ENCODE results near the gene SLC1A1. TPM values are rescaled to one million over a fixed set of nuclear protein-coding genes. Genes with fewer than 3 reads are reported as not detected.

SLC1A1 gene
- total RNA-seq, 2 experiments from 2014 or later, result not detected

DNA sequence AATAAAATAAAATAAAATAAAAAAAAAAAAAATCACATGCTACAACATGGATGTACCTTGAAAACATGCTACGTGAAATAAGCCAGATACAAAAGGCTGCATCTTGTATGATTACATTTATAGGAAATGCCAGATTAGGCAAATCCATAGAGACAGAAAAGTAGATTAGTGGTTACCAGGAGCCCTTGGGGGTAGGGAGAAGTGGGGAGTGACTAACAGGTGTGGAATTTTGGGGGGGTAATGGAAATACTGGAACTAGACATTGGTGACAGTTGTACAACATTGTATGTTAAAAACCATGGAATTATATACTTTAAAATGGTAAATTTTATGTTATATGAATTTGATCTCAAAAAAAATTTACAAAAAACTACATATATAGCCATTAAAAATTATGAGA is 47.3 kb downstream of the SLC1A1 start:
- Histone ChIP-seq H3K79me2 (ENCODE audit: insufficient read depth, low read depth, low read length) (no peaks in the 10 kb centered on the region), H3K27ac (ENCODE audit: low read depth, low read length, poor library complexity, severe bottlenecking) (no peak overlapping the region), H2AFZ (ENCODE audit: low read length) (no peak overlapping the region), H3K4me1 (ENCODE audit: insufficient read depth, low read length, poor library complexity, severe bottlenecking) (no peaks in the 10 kb centered on the region), H3K4me2 (ENCODE audit: low read length) (no peak overlapping the region), H3K4me3 (ENCODE audit: low read depth, low read length, poor library complexity, severe bottlenecking) (no peak overlapping the region), H3K9me2 (ENCODE audit: insufficient read depth, low read length) (no peaks in the 10 kb centered on the region), H3K9me3 (ENCODE audit: low read length) (no peaks in the 10 kb centered on the region), H4K20me1 (ENCODE audit: insufficient read depth, low read length) (no peaks in the 10 kb centered on the region), H3K36me3 (ENCODE audit: insufficient read depth, low read length) (no peaks in the 10 kb centered on the region)
- ChIA-PET CTCF (ENCODE audit: unreplicated experiment) (no interaction called here), POLR2A (interaction anchor here (1.7 kb wide), 1 partner anchor 12 kb away, joined by 3 read pairs; no protein-coding TSS in a partner anchor)
- TF ChIP-seq EZH2phosphoT487 (IDR thresholded peaks at IDR 0.05; ENCODE audit: borderline replicate concordance, low read depth, low read length), result no peak
- TF ChIP-seq, protein P1, sequence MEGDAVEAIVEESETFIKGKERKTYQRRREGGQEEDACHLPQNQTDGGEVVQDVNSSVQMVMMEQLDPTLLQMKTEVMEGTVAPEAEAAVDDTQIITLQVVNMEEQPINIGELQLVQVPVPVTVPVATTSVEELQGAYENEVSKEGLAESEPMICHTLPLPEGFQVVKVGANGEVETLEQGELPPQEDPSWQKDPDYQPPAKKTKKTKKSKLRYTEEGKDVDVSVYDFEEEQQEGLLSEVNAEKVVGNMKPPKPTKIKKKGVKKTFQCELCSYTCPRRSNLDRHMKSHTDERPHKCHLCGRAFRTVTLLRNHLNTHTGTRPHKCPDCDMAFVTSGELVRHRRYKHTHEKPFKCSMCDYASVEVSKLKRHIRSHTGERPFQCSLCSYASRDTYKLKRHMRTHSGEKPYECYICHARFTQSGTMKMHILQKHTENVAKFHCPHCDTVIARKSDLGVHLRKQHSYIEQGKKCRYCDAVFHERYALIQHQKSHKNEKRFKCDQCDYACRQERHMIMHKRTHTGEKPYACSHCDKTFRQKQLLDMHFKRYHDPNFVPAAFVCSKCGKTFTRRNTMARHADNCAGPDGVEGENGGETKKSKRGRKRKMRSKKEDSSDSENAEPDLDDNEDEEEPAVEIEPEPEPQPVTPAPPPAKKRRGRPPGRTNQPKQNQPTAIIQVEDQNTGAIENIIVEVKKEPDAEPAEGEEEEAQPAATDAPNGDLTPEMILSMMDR (conservative IDR thresholded peaks at IDR 0.05; ENCODE audit: low read length), result no peak
- DNase-seq (ENCODE audit: low spot score), result no peak
- BruUV-seq (replicated peaks), result no TSS peak
- intact Hi-C loops (cut with micrococcal nuclease; ENCODE audit: unreplicated experiment), result no loop called here

DNA sequence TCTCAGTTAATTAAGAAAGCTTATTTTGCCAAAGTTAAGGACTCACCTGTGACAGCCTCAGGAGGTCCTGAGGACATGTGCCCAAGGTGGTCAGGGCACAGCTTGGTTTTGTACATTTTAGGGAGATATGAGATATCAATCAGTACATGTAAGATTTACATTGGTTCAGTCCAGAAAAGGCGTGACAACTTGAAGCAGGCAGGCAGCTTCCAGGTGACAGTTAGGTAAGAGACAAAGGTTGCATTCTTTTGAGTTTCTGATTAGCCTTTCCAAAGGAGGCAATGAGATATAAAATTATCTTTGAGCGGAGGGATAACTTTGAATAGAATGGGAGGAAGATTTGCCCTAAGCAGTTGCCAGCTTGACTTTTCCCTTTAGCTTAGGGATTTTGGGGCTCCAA is 47.8 kb downstream of the SLC1A1 start:
- ChIA-PET CTCF (ENCODE audit: unreplicated experiment) (no interaction called here), POLR2A (interaction anchor here (1.7 kb wide), 1 partner anchor 12 kb away, joined by 3 read pairs; no protein-coding TSS in a partner anchor)
- TF ChIP-seq EZH2phosphoT487 (IDR thresholded peaks at IDR 0.05; ENCODE audit: borderline replicate concordance, low read depth, low read length), result no peak
- TF ChIP-seq, protein P1 (conservative IDR thresholded peaks at IDR 0.05; ENCODE audit: low read length), result no peak
- Histone ChIP-seq H3K79me2 (ENCODE audit: insufficient read depth, low read depth, low read length) (no peaks in the 10 kb centered on the region), H3K9me2 (ENCODE audit: insufficient read depth, low read length) (no peaks in the 10 kb centered on the region), H3K9me3 (ENCODE audit: low read length) (no peaks in the 10 kb centered on the region), H3K4me1 (ENCODE audit: insufficient read depth, low read length, poor library complexity, severe bottlenecking) (no peaks in the 10 kb centered on the region), H4K20me1 (ENCODE audit: insufficient read depth, low read length) (no peaks in the 10 kb centered on the region), H3K36me3 (ENCODE audit: insufficient read depth, low read length) (no peaks in the 10 kb centered on the region), H3K4me2 (ENCODE audit: low read length) (no peak overlapping the region), H3K4me3 (ENCODE audit: low read depth, low read length, poor library complexity, severe bottlenecking) (no peak overlapping the region), H3K27ac (ENCODE audit: low read depth, low read length, poor library complexity, severe bottlenecking) (no peak overlapping the region), H2AFZ (ENCODE audit: low read length) (no peak overlapping the region)
- intact Hi-C loops (cut with micrococcal nuclease; ENCODE audit: unreplicated experiment), result no loop called here
- BruUV-seq (replicated peaks), result no TSS peak
- DNase-seq (ENCODE audit: low spot score), result no peak

DNA sequence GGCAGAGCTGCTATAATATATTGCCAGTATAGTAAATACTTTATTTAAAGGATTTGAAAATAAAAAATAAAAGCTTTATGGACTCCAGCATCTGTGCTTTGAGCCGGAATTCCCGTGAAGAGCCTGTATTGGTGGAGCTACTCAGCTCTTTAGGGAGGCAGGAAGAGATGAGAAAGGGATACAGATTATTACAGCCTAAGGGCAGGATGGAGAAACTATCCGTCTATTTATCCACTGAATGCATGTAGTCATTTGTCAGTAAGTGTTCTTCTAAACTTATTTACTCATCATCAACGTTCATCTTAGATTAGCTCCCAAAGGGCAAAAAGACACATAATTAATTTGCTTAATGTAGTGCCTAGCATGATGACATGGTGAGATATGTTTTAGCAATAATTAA is 48.4 kb downstream of the SLC1A1 start:
- no peaks in the 10 kb centered on the region for H3K79me2 ChIP-seq (ENCODE audit: insufficient read depth, low read depth, low read length)
- CTCF ChIA-PET (ENCODE audit: unreplicated experiment), result no interaction called here
- TF ChIP-seq EZH2phosphoT487 (IDR thresholded peaks at IDR 0.05; ENCODE audit: borderline replicate concordance, low read depth, low read length), result no peak
- TF ChIP-seq, protein P1 (conservative IDR thresholded peaks at IDR 0.05; ENCODE audit: low read length), result no peak

More for the DNA sequence above, 48.4 kb downstream of the SLC1A1 start:
- Histone ChIP-seq H3K36me3 (ENCODE audit: insufficient read depth, low read length) (no peaks in the 10 kb centered on the region), H2AFZ (ENCODE audit: low read length) (no peak overlapping the region), H3K4me1 (ENCODE audit: insufficient read depth, low read length, poor library complexity, severe bottlenecking) (no peaks in the 10 kb centered on the region), H3K27ac (ENCODE audit: low read depth, low read length, poor library complexity, severe bottlenecking) (no peak overlapping the region), H3K4me2 (ENCODE audit: low read length) (no peak overlapping the region), H4K20me1 (ENCODE audit: insufficient read depth, low read length) (no peaks in the 10 kb centered on the region), H3K4me3 (ENCODE audit: low read depth, low read length, poor library complexity, severe bottlenecking) (no peak overlapping the region), H3K9me3 (ENCODE audit: low read length) (no peaks in the 10 kb centered on the region), H3K9me2 (ENCODE audit: insufficient read depth, low read length) (no peaks in the 10 kb centered on the region)
- POLR2A ChIA-PET, result interaction anchor here (1.7 kb wide), 1 partner anchor 13 kb away, joined by 3 read pairs; no protein-coding TSS in a partner anchor
- no TSS peak for BruUV-seq (replicated peaks)
- intact Hi-C loops (cut with micrococcal nuclease; ENCODE audit: unreplicated experiment), result no loop called here
- no peak for DNase-seq (ENCODE audit: low spot score)
